H9 (cell line): ENCODE results near the gene CAMTA1. TPM values are rescaled to one million over a fixed set of nuclear protein-coding genes. Genes with fewer than 3 reads are reported as not detected.

Experiments
- DNase-seq: peaks from one replicate; pipeline ENCODE4 v3.0.0-alpha.2; 2017
- H2AFZ ChIP-seq: one replicate; pipeline ENCODE4 v1.6.1; 2013; ENCODE audit warnings: mild to moderate bottlenecking, low read length, control low read depth, moderate library complexity
- H2AK5ac ChIP-seq: 2 replicates; pipeline ENCODE4 v1.6.1; 2013; ENCODE audit warnings: low read length, control low read depth, mixed read lengths; ENCODE audit not compliant: insufficient read length
- H2BK120ac ChIP-seq: one replicate; pipeline ENCODE4 v1.6.1; 2013; ENCODE audit warnings: low read depth, mild to moderate bottlenecking, low read length, control low read depth, inconsistent platforms; ENCODE audit not compliant: poor library complexity, severe bottlenecking
- H2BK12ac ChIP-seq: 2 replicates; pipeline ENCODE4 v1.6.1; 2013; ENCODE audit warnings: low read length, control low read depth, mixed read lengths, low read depth; ENCODE audit not compliant: insufficient read length
- H2BK15ac ChIP-seq: 2 replicates; pipeline ENCODE4 v1.6.1; 2013; ENCODE audit warnings: low read depth, low read length, control low read depth
- H2BK20ac ChIP-seq: one replicate; pipeline ENCODE4 v1.6.1; 2013; ENCODE audit warnings: low read depth, mild to moderate bottlenecking, low read length, control low read depth, inconsistent platforms; ENCODE audit not compliant: poor library complexity, severe bottlenecking
- H2BK5ac ChIP-seq: 2 replicates; pipeline ENCODE4 v1.6.1; 2013; ENCODE audit warnings: low read length, control low read depth, mixed read lengths; ENCODE audit not compliant: insufficient read length
- H3K14ac ChIP-seq: 2 replicates; pipeline ENCODE4 v1.6.1; 2013; ENCODE audit warnings: low read length, control low read depth; ENCODE audit not compliant: insufficient read depth
- H3K18ac ChIP-seq: 2 replicates; pipeline ENCODE4 v1.6.1; 2013; ENCODE audit warnings: low read depth, mild to moderate bottlenecking, mixed read lengths, low read length, control low read depth; ENCODE audit not compliant: insufficient read length
- H3K23ac ChIP-seq: 2 replicates; pipeline ENCODE4 v1.6.1; 2013; ENCODE audit warnings: low read length, control low read depth, mixed read lengths, low read depth; ENCODE audit not compliant: insufficient read length
- H3K23me2 ChIP-seq: 2 replicates; pipeline ENCODE4 v1.6.1; 2013; ENCODE audit warnings: low read depth, mild to moderate bottlenecking, mixed read lengths, low read length, control low read depth; ENCODE audit not compliant: insufficient read length, poor library complexity, severe bottlenecking
- H3K27ac ChIP-seq: 2 replicates; pipeline ENCODE4 v1.5.1; 2013; ENCODE audit warnings: low read length, control low read depth, mixed read lengths, low read depth; ENCODE audit not compliant: insufficient read length
- H3K27me3 ChIP-seq: 2 replicates; pipeline ENCODE4 v1.6.1; 2013; ENCODE audit warnings: low read length, control low read depth, inconsistent platforms; ENCODE audit not compliant: insufficient read depth
- H3K4ac ChIP-seq: 2 replicates; pipeline ENCODE4 v1.6.1; 2013; ENCODE audit warnings: low read depth, mild to moderate bottlenecking, control low read depth, inconsistent platforms, low read length, moderate library complexity
- H3K4me1 ChIP-seq: 2 replicates; pipeline ENCODE4 v1.6.1; 2013; ENCODE audit warnings: low read length, control low read depth, inconsistent platforms; ENCODE audit not compliant: insufficient read depth
- H3K4me2 ChIP-seq: 2 replicates; pipeline ENCODE4 v1.6.1; 2013; ENCODE audit warnings: low read length, control low read depth, mixed read lengths; ENCODE audit not compliant: insufficient read length, insufficient read depth
- H3K56ac ChIP-seq: 2 replicates; pipeline ENCODE4 v1.6.1; 2013; ENCODE audit warnings: low read depth, mild to moderate bottlenecking, mixed read lengths, low read length, control low read depth; ENCODE audit not compliant: insufficient read length
- H3K79me1 ChIP-seq: 2 replicates; pipeline ENCODE4 v1.6.1; 2013; ENCODE audit warnings: low read depth, mild to moderate bottlenecking, moderate library complexity, low read length, control low read depth, inconsistent platforms; ENCODE audit not compliant: insufficient read depth, poor library complexity, severe bottlenecking
- H3K79me2 ChIP-seq: 2 replicates; pipeline ENCODE4 v1.6.1; 2013; ENCODE audit warnings: low read length, control low read depth, inconsistent platforms; ENCODE audit not compliant: insufficient read depth
- H3K9ac ChIP-seq: 2 replicates; pipeline ENCODE4 v1.6.1; 2013; ENCODE audit warnings: low read length, control low read depth, mixed read lengths; ENCODE audit not compliant: insufficient read length; ENCODE audit errors: extremely low read depth
- H3K9me3 ChIP-seq: one replicate; pipeline ENCODE4 v1.6.1; 2013; ENCODE audit warnings: low read depth, low read length, inconsistent platforms; ENCODE audit not compliant: control insufficient read depth
- H3T11ph ChIP-seq: one replicate; pipeline ENCODE4 v1.6.1; 2013; ENCODE audit warnings: mild to moderate bottlenecking, low read length, control low read depth, inconsistent platforms
- H4K20me1 ChIP-seq: one replicate; pipeline ENCODE4 v1.6.1; 2013; ENCODE audit not compliant: control insufficient read depth, insufficient read length, insufficient read depth
- H4K5ac ChIP-seq: 2 replicates; pipeline ENCODE4 v1.6.1; 2013; ENCODE audit warnings: low read depth, mild to moderate bottlenecking, mixed read lengths, low read length, control low read depth; ENCODE audit not compliant: insufficient read length
- H4K8ac ChIP-seq: replicated peaks from 2 replicates; pipeline ENCODE4 v1.6.1; 2013; ENCODE audit warnings: low read length, control low read depth, mixed read lengths, low read depth; ENCODE audit not compliant: insufficient read length
- H4K91ac ChIP-seq: 2 replicates; pipeline ENCODE4 v1.6.1; 2013; ENCODE audit warnings: low read depth, mild to moderate bottlenecking, moderate library complexity, mixed read lengths, low read length, control low read depth; ENCODE audit not compliant: insufficient read length
- H3K27ac Mint-ChIP-seq, 3 experiments: 2 replicates in 2 of 3; 3 replicates in 1 of 3; pipeline ENCODE4 v1.8.0; 2020 to 2021; ENCODE audit warnings: mixed read lengths in 3 of 3, mild to moderate bottlenecking in 1 of 3, moderate library complexity in 1 of 3
- H3K27me3 Mint-ChIP-seq: 2 replicates; pipeline ENCODE4 v1.8.0; 2021; ENCODE audit warnings: low read depth, mild to moderate bottlenecking, moderate library complexity, mixed read lengths
- H3K36me3 Mint-ChIP-seq, 3 experiments: 2 replicates in 2 of 3; 3 replicates in 1 of 3; pipeline ENCODE4 v1.8.0; 2020 to 2021; ENCODE audit warnings: low read depth in 3 of 3, mixed read lengths in 3 of 3; ENCODE audit not compliant: insufficient read depth in 1 of 3
- H3K4me1 Mint-ChIP-seq, 2 experiments: 2 replicates each; pipeline ENCODE4 v1.8.0; 2020; ENCODE audit warnings: mixed read lengths in 2 of 2
- H3K4me3 Mint-ChIP-seq, 2 experiments: 2 replicates in 1 of 2; 3 replicates in 1 of 2; pipeline ENCODE4 v1.8.0; 2020 to 2021; ENCODE audit warnings: mild to moderate bottlenecking in 2 of 2, mixed read lengths in 2 of 2, moderate library complexity in 1 of 2
- H3K9me3 Mint-ChIP-seq, 2 experiments: 2 replicates in 1 of 2; 3 replicates in 1 of 2; pipeline ENCODE4 v1.8.0; 2020; ENCODE audit warnings: mild to moderate bottlenecking in 2 of 2, mixed read lengths in 2 of 2, moderate library complexity in 1 of 2
- CTCF ChIP-seq: fragments of 200-600 bp; sonication (generic); conservative IDR thresholded peaks from 3 replicates; pipeline ENCODE4 v1.8.0; 2021; ENCODE audit warnings: antibody characterized with exemption, mild to moderate bottlenecking
- WGBS: extraction: QIAGEN DNeasy Blood & Tissue Kit; methylation state at CpG from one replicate; pipeline ENCODE4 v1.1.7; 2013; ENCODE audit warnings: missing lambda C conversion rate, low lambda C conversion rate, mixed read lengths; ENCODE audit not compliant: insufficient read length; ENCODE audit errors: extremely low coverage; 5-methylcytosine and 5-hydroxymethylcytosine counted together
- total RNA-seq: library from RNA; stranded (reverse); gene quantifications from 2 replicates; pipeline ENCODE4 v1.2.1, GENCODE V29; 2021

CAMTA1 gene
- total RNA-seq, 1 experiment from 2014 or later = 115 TPM

DNA sequence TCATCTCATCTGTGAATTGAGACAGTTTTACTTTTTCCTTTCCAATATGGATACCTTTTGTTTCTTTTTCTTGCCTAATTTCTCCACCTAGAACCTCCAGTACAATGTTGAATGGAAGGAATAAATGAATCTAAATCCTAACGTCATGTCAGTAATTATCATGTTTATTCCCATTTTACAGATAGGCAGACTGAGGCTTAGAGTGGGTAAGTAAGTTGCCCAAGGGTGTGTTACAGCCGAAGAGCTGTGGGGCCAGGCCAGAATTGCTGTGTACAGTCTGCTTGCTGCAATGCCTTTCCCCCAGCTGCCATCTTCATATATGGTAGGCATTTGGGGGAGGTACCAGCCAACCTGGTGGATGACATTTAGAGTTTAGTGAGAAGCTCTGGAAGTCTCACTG, 162.7 kb downstream of the CAMTA1 start:
- Mint-ChIP-seq H3K27me3 (no peaks in the 10 kb centered on the region; the same call in none of the 2 replicates), H3K27ac (no peak overlapping the region), H3K9me3 (no peaks in the 10 kb centered on the region), H3K4me3 (no peak overlapping the region), H3K4me1 (peaks cover 5 to 16% of the 10 kb centered on the region in 2 experiments; a peak in 3 of 4 replicates), H3K36me3 (no peaks in the 10 kb centered on the region)
- H2AFZ ChIP-seq = no peak overlapping the region
- no peak overlapping the region for H2BK12ac ChIP-seq
- DNase-seq = no peak
- no peak overlapping the region for H4K5ac ChIP-seq
- H3K56ac ChIP-seq = no peak overlapping the region
- H4K20me1 ChIP-seq = no peaks in the 10 kb centered on the region
- TF ChIP-seq CTCF = no peak
- H2BK5ac ChIP-seq = no peak overlapping the region
- no peaks in the 10 kb centered on the region for H3K27me3 ChIP-seq
- H3K23me2 ChIP-seq = no peaks in the 10 kb centered on the region
- H3K14ac ChIP-seq = no peak overlapping the region
- H3K79me1 ChIP-seq = no peaks in the 10 kb centered on the region
- H3T11ph ChIP-seq = no peak overlapping the region
- H3K18ac ChIP-seq = no peak overlapping the region
- WGBS = no CpG with 5 or more reads among the region's 2 CpGs
- H3K79me2 ChIP-seq = no peaks in the 10 kb centered on the region
- no peak overlapping the region for H2BK15ac ChIP-seq
- H3K9ac ChIP-seq = no peak overlapping the region
- H2BK120ac ChIP-seq = no peak overlapping the region
- no peak overlapping the region for H2BK20ac ChIP-seq
- no peak overlapping the region for H3K23ac ChIP-seq
- no peak overlapping the region for H3K4ac ChIP-seq
- no peak overlapping the region for H2AK5ac ChIP-seq
- no peaks in the 10 kb centered on the region for H3K9me3 ChIP-seq
- H3K4me2 ChIP-seq = no peak overlapping the region
- no peaks in the 10 kb centered on the region for H3K4me1 ChIP-seq
- no peak overlapping the region for H4K91ac ChIP-seq
- H3K27ac ChIP-seq = no peak overlapping the region
- no peak overlapping the region for H4K8ac ChIP-seq
